ENCODE measurements around the gene NUMB. TPM values are rescaled to one million over a fixed set of nuclear protein-coding genes. Genes with fewer than 3 reads are reported as not detected.
A peak's percentile ranks its signal among the peaks of the same experiment; 100 is the strongest.
"Not testable (repeated sequence)": the region's sequence is repeated elsewhere in the genome, so short reads cannot be mapped to it uniquely, and the experiment has no call there.

The NUMB gene
- total RNA-seq, 1 experiment from 2014 or later = 17.8 TPM

DNA sequence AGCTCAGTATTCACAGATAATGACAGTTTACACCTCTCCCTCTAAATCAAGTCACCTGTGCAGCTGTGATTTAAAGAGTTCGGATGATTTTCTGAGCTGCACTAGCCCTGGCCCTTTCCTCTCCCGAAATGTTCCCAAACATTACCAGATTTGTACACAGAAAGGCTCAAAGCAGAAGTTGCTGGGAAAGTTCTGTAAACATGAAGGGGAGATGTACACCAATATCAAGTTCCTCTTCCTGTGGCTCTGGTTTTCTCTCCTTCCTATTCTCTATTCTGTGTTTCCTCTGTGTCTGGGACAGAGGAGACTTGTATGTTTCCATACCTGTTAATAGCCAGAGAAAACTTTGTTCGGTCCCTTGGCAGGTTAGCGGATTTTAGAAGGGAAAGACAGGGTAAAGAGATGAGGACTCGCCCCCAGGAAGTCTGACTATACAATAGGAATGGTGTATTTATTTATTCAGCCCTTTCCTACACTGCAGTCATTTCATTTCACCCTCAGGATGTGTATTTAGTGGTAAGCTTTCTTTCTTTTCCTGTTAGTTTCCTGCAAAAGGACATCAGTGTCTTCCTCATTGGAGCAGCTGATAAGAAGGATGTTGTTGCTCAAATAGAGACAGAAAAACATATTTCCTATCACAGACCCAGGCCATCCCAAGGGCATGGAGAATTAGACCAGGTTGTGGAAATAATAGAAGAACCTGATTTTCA lies 7.6 kb upstream of the NUMB start:
- no peak for DNase-seq (ENCODE audit: low read depth)

- DNase-seq (ENCODE audit: low read depth) = peak; percentile 94
Observed at GRCh38 chr14:73463411-73463810, 5.1 kb upstream of the NUMB start.

DNA sequence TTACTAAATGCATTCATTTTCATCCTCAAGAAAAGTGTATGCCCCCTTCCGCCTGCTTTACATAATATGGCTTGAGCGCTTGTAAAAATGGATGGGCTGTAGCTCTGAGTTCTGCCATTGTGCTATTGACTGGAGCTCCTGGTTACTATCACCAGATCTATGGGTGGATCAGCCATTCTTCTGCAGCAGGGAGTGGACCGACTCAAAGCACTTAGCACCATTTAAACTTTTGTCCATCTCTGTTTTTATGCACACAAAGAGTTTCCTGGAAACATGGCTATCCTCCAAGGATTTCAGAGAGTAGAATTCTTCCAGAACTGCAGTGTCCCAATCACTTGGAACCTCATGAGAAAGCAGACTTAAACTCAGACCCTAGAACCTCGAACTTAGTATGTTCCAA lies 4.5 kb upstream of the NUMB start:
- DNase-seq (ENCODE audit: low read depth) = no peak

- peak; percentile 65 for DNase-seq (ENCODE audit: low read depth)
Observed at GRCh38 chr14:73462048-73462715, 3.8 kb upstream of the NUMB start.

DNA sequence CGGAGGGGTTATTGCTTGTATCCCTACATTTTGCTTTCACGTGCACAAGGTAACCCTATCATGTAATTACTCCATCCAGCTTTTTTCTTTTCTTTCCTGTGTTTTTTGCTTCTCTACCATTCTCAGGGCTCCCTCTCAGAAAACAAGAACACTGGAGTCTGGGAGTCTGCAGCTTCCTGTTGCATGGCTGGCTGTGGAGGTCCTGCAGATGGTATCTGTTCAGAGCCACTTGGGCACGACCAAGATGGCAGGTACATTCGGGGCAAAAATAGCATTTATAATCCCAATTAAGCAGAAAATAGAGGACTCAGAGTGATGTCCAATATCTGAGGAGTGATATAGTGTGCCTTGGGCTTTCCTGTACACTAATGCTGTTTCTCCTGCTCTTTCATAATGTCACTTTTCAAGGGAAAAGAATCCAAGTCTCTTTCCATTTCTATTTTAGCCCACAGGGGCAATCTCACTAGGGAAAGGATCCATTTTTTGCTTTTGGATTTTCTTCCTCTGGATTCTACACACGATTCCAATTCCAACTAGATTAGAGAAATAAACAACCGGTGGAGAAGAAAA lies 3.2 kb upstream of the NUMB start:
- DNase-seq (ENCODE audit: low read depth) = no peak

DNA sequence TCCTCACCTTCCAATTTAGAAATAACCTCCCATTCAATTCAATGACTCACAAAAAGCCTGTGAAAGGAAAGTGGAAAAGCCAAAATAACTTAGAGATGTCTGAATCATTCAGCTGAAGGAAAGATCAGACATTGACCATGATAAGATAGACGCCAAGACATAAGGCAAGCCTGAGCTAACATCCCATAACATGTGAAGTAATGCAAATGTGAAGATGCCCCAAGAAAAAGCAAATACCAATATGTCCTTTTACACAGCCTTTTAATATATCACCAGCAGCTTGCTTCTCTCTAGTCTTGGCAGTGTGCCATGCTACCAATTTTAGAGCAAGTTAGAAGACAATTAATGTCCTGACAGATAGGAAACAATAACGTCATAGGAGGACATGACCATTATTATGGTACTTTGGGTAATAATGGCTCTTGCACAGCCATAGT lies 2.4 kb upstream of the NUMB start:
- DNase-seq (ENCODE audit: low read depth) = peak; percentile 62

- DNase-seq (ENCODE audit: low read depth) = peak; percentile 15
Observed at GRCh38 chr14:73459959-73460358, 1.6 kb upstream of the NUMB start.

DNA sequence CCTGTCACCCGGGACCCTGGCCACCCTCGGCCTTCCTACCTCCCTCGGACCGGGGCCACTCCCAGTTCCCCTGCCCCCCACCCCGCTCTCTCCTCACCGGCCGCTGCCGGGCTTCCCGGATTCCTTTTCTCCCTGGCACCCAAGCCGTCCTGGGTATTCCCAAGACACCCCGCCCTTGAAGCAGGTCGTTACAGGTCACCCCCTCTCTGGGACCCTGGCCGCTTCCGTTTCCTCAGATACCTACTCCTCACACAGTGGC lies 493 bp downstream of the NUMB start:
- DNase-seq (ENCODE audit: low read depth) = no peak

DNA sequence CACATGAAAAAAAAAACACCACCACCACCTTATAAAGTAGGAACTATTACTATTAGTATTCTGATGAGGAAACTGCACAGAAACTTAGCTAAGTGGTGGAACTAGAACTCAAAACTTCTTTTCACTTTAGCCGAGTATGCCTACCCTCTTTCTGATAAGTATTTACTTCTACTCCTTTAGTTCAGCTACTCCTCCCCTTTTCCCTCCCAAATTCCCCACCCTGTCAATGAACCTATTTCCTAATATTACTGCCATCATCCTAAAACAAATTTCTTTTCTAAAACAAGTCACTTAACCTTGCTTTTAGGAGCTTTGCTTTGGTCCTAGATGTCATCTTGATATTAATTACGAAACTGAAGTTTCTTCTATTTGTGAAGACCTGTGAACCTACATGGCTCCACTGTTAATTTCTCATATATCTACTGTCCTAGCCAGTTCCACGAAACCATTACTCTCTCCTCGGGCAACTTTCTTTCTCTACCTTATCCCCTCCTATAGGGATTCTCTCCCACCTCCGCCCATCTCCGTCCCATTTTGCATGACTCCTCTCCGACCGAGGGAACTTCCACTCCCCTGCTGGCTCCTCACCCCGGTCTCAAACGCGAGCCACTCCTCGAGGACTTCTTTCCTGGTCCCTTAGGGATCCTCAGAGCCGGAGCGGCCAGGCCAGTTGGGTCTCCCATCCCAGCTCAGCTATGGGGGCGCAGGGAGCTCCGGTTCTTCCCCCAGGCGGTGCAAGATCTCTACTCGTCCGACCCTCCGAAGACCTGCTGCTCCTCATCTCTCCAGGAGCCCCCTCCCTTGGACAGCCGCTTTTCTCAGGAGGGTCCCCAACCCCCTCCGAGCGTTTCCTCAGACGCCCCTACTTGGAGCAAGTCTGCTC lies 1.1 kb downstream of the NUMB start:
- peak; percentile 42 for DNase-seq (ENCODE audit: low read depth)

DNA sequence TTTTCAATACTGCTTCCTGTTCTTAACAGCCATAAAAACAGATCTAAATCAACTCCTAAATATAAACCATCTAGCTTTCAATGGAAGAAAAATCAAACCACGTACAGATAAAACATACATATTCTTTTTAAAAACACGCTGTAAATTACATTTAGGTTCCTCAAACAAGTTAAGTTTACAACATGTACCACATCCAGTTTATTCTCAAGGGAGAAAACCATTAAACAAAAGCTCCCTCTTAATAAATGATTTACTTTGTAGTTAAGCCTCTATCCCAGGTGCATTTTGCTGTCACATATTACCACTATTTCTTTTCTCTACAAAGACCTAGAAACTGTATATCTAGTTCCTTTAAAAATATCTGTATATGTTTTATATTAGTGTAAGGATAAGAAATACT lies 3.1 kb downstream of the NUMB start:
- DNase-seq (ENCODE audit: low read depth) = no peak

GRCh38 chr14:73452341-73453186 lies 5.8 kb downstream of the NUMB start:
- peak; percentile 79 for DNase-seq (ENCODE audit: low read depth)

- no peak for DNase-seq (ENCODE audit: low read depth)
Observed at GRCh38 chr14:73443758-73444157, 14.6 kb downstream of the NUMB start.

DNA sequence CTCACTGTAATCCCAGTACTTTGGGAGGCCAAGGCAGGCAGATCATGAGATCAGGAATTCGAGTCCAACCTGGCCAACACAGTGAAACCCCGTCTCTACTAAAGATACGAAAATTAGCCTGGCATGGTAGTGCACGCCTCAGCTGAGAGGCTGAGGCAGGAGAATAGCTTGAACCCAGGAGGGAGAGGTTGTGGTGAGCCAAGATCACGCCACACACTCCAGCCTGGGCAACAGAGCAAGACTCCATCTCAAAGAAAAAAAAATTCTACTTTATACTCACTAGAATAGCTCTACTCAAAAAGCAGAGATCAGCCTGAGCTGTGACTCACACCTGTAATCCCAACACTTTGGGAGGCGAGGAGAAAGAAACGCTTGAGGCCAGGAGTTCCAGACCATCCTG lies 17.1 kb downstream of the NUMB start:
- no peak for DNase-seq (ENCODE audit: low read depth)

DNA sequence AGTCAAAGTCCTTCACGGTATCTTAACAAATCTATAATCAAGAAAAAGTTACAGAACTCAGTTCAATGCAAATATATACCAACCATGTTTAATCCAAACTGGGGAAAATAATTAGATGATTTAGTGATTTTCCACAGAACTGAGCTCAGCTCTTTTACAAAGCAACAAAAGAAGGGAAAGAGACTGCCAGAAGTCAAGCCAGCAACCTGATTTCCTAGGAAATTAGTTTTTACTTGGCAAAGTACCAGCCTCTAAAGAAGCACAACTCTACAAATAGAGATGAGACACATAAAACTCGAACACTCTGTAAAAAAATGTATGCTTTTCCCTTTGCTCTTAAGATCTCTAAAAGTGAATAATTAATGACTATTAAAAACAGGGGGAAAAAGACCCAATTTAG lies 19.4 kb downstream of the NUMB start:
- DNase-seq (ENCODE audit: low read depth) = no peak

DNA sequence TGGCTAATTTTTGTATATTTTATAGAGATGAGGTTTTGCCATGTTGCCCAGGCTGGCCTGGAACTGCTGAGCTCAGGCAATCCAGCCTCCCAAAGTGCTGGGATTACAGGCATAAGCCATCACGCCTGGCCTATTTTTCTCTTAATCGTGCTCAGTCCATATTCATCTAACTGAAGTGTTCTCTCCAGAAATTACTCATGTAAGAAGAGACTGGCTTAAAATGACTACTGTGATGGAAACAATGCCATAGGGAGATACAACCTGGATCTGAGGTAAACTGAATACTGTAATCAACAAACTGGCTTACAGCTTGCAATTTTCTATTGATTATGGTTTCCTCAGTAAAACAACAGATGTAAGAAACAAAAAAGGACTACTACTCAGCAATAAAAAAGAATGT lies 21.1 kb downstream of the NUMB start:
- DNase-seq (ENCODE audit: low read depth) = no peak

DNA sequence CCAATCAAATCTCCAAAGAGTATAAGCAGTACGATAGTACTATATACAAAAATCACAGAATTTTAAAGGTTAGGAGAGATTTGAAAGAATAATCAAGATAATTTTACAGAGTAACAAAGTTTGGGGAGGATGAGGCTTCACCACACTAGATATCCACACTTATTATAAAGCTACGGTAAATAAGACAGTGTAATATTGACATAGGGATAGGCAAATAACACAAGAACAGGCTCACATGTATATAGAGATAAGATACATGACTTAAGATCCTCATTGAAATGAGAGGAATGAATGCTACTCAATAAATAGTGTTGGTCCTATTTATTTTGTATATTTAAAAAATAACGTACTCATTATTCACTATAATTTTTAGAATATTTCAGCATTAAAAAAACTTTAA lies 26.2 kb downstream of the NUMB start:
- no peak for DNase-seq (ENCODE audit: low read depth)

- DNase-seq (ENCODE audit: low read depth) = no peak
Observed at GRCh38 chr14:73428353-73428824, 30.0 kb downstream of the NUMB start.

DNA sequence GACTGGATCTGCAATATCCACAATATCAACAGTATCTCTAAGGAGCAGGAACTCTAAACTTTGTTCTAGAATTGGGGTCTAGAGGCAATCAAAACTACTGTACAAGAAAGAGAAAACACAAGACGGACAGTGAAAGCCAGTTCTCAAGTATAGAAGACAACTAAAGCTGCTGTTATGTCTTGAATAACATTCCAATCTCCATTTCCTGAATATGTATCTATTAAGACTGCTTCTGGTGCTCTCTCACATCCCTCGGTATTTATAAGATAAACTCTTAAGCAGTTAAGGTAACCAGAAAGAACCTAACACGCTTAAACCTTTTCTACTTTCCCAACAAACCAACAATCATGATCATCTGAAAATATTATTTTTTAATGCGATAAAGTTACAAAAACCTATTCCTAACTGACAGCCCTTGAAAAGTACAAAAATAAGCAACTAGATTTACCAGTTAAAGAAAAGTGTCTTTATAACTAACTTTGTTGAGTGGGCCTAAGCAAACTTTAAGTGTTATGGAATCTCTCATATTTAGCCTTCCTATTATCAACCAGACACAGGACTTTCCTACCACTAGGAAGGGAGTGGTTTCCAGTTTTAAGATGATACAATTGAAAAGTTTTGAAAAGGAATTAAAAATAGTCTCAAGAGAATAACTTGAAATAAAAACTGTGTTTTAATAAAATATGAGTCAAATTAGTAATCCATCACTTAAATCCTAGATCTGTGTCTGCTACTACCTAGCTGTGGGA lies 30.7 kb downstream of the NUMB start:
- no peak for DNase-seq (ENCODE audit: low read depth)

DNA sequence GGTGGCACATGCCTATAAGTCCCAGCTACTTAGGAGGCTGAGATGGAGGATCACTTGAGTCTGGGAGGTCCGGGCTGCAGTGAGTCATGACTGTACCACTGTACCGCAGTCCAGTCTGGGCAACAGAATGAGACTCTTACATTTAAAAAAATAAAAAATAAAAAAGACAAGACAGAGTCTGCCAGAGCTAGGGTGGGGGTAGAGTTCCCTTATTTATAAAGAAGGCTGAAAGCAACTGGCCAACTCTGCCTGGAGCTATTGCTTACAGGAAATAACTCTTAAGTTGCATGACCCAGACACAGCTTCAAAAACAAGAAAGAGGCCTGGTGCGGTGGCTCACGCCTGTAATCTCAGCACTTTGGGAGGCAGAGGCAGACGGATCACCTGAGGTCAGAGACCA lies 31.5 kb downstream of the NUMB start:
- DNase-seq (ENCODE audit: low read depth) = peak; percentile 88

DNA sequence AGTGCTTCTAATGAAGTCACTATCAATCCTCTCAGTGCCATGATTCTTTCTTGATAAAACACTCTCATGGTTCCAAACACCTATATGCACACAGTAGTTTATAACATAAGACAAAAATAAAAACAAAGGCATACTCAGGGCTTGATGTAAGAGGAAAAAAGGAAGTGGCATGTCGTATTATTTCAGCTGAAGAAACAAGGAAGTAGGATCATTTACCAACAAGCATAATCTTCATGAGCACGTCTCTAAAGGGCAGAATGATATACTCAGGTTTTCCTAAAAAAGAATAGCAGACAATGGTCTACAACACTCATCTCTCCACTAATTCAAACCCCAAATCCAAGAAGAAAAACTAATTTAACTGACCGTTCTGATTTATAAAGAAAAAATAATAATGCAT lies 33.9 kb downstream of the NUMB start:
- no peak for DNase-seq (ENCODE audit: low read depth)

DNA sequence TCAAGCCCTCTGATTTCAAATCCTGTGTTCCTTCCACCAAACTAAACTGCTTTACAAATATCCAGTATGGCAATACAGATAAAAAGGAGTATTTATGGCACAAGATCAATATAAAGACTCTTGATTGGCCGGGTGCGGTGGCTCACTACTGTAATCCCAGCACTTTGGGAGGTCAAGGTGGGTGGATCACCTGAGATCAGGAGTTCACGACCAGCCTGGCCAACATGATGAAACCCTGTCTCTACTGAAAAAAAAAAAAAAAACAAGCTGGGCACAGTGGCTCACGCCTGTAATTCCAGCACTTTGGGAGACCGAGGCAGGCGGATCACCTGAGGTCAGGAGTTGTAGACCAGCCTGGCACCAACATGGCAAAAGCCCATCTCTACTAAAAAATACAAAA lies 35.3 kb downstream of the NUMB start:
- DNase-seq (ENCODE audit: low read depth) = not testable (repeated sequence)

Data from RPMI7951 (cell line).